HG03575 (cell line): Measurements from ENCODE around the gene NT5DC1.

Experiments
- ATAC-seq: cut with Tn5 transposase; IDR thresholded peaks from one replicate; pipeline ENCODE4 v1.9.1; 2021; ENCODE audit not compliant: unreplicated experiment, insufficient number of reproducible peaks, low FRiP score; ENCODE audit errors: extremely low read depth

NT5DC1 gene

DNA sequence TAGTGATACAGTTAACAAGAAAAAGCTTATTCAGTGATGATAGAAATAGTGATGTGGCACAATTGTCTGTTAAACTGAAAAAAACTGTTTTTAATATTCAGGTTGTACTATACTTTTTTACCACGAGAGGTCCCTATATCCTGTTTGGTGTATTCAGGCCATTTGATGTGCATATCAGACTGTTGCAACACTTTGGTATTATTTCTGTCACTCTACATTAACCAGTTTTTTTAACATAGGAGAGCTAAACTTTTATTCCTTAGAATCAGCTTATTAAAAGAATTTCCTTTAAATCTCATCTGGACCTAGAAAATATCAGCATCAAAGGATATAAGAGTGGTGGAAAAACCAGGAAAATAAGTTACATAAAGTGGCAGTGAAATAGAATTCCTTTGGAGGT, 116.4 kb downstream of the NT5DC1 start:
- ATAC-seq: no peak

DNA sequence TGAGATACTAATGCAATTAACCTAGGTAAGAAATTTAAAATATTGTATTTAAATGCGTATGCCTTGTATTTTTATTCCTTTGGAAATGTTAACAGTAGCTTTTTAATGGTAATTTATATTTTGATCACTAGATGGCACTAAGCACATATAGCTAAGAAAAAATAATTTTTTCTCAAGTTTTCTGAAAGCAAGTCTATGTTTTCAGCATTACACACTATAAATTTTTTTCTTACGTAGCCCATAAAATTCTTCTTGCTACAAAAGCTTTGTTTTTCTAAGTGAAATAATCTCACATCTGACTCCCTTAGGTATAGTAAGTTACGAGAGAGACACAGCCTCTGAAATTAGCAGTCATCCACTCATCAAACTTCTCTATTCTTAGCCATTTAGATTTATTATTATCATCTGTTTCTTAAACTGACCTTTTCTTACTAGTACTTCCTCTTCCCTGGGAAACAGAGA, 117.5 kb downstream of the NT5DC1 start:
- no peak for ATAC-seq

DNA sequence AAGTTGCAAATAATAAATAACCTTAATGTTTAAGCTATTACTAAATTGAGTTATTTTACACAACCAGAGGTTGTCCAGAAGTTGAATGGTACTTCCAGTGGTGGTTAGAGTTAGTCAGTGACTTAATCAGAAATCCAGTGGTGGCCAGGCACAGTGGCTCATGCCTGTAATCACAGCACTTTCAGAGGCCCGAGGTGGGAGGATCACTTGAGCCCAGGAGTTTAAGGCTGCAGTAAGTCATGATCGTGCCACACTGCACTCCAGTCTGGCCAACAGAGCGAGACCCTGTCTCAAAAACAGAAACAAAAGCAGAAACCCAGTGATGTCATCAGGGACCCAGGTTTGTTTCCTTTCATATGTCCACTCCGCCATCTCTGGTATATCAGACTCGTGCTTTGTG, 118.2 kb downstream of the NT5DC1 start:
- ATAC-seq: no peak

DNA sequence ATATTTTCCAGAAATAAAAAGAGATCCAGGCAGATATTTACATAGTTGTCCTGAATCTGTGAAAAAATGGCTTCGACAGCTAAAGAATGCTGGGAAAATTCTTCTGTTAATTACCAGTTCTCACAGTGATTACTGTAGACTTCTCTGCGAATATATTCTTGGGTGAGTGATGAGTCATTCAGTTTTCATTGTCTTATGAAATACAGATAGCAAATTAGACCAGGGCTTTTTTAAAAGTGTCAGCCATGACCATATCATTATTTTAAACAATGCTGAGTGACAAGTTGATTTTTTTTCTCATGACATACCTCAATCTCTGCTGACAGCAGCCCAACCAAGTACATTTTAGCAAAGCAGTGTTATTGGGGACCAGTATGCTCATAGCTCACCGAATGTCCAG, 120.4 kb downstream of the NT5DC1 start:
- no peak for ATAC-seq

DNA sequence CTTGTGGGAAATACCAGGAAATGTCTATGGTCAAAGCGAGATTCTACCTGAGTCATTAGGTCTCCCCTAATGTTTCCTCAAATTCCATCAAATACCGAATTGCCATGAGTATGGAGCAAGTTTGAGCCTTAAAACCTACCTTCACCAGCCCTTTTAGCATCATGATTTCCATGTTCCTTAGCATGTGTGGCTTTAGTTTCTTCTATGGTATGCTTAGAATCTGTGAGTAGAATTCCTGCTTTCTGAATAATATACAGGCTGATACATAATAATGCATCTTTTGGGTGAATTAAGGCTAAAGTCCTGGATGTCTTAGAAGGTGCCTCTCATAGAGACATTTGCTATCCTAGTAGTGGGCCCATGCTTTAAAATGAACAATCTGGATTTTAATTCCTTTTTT, 121.3 kb downstream of the NT5DC1 start:
- ATAC-seq: no peak

DNA sequence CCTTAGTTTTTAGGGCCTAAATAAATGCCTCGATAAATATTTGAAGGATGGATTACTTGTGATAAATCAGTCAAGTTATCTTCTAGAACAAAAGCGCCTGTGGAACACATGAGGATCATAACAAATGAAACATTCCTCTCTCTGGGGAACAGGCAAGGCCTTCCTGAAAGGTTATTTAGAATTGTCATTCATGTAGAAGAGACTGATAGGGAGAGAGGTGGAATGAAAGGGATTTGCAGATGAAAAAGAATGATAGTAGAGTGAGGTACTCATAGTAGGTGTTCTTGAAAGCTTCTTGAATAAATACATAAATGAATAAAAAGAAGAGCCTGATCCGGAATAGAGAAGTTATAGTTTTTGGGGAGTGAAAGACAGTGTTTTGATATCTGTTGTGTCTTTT, 122.7 kb downstream of the NT5DC1 start:
- ATAC-seq: no peak

DNA sequence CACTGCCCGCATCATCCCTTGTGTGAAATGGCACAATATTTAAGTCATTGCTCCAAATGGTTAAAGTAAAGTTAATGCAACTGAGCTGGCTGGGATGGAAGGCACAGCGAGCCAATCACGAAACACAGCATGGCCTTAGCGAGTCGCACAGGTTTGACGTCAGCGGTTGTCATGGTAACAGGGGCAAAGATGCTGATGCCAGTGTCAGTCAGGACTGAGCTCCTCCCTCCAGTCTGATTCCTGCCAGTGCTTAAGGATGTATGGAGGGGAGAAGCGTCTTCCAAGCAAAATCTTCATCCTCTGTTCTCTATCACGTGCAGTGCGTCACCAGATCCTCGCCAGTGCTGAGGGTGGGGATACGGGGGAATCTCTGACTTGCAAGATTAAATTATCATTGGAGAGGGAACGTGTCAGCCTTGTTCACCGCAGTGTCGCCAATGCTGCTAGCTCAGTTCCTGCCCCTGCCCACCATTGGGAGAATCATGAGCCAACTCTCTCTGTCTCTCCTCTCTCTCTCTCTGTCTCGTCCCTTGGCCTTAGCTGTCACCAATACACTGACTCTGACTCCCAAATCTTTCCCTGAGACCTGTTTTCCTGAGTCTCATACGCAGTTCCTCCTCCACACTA, 128.7 kb downstream of the NT5DC1 start:
- no peak for ATAC-seq

DNA sequence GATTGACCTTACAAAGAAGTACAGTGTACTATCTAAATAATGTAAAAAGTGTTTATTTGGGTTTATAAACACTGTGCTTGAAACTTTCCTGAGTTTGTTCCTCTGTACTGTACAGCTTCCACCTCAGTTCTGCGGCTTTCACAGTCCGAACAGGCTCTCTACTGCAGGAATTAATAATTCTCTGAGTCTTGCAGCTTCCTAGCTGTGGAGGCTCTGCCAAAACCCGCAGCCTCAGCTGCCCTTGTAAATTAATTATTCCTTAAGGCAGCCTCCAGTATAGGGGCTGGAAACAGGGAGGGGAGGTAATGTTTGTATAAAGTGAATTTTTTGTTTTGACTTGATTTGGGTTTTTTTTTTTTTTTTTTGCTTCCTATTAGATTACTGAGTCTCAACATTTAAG, 134.0 kb downstream of the NT5DC1 start:
- ATAC-seq: no peak

DNA sequence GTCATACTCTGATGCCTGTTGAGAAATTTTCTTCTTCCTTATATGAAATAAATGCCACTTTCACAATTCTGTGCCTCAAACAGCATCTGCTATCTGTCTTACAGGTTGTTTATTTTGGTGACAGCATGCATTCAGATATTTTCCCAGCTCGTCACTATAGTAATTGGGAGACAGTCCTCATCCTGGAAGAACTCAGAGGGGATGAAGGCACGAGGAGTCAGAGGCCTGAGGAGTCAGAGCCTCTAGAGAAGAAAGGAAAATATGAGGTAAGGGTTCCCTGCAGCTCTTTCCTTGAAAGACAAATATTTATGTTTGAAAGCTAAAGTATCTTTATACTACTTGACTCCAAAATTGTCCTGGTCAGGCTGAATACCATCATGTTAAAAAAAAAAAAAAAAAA, 137.4 kb downstream of the NT5DC1 start:
- ATAC-seq: no peak

DNA sequence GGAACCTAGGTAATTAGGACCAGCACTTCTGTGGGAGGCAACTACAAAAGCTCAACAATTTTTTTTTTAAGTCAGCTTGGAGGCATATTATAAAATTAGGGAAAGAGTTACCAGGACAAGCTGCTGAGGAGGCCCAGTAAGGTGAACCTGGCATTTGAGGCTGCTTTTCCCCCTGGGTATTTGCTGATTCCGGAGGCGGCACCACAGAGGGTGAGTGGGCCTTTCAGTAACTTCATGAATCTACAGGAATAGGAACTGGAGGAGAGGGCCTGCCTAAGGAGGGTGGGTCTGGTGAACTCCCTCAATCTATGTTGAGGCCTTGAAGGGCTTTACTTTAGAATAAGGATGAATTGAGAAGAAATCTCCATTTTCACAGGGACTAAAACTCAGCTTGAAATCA, 138.6 kb downstream of the NT5DC1 start:
- ATAC-seq: no peak

DNA sequence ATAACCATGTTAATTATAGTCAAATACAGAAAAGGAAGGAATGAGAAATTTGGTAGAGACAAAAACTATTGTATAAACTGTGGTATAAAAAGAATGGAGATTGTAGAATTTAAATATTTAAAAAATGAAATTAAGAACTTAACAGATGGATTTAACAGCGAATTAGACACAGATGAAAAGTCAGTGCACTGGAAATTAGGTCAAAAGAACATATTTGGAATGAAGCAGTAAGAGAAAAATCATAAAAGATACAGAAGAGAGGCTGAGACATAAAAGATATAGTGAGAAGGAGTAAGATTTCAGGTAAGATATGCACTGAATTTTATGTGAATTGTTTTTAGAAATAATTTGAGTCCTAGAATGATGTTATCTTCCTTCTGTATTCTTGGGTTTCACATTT, 139.2 kb downstream of the NT5DC1 start:
- ATAC-seq: no peak

DNA sequence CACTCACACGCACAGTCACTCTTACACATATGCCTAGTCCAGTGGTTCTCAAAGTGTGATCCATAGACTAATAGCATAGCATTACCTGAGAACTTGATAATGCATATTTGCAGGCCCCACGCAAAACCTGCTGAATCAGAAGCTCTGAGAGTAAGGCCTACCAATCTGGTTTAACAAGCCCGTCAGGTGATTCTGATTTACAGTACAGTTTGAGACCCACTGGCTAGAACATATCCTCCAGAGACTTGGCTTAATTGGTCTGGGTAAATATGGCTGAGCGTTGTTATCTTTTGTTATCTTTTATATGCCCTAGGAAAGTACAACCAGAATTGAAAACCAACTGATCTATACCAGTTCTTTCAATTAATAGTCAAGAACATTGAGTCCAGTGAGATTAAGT, 143.6 kb downstream of the NT5DC1 start:
- ATAC-seq: no peak

DNA sequence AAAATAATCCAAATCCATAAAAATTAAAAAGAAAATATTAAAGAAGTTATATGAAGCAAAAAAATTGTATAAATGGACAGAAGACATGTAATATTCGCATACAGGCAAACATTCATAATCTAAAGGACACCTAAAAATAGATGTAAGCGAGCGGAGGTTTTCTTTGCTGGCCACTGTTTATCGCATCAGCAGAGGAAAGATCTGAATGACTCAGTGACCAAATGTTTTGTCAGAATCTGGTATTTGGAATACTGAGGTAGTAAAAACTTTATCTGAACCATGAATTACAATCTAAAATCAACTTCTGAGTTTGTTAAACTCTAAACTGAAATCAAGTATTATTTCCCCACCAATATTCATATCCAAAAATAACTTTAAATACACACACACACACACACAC, 145.4 kb downstream of the NT5DC1 start:
- ATAC-seq: no peak

DNA sequence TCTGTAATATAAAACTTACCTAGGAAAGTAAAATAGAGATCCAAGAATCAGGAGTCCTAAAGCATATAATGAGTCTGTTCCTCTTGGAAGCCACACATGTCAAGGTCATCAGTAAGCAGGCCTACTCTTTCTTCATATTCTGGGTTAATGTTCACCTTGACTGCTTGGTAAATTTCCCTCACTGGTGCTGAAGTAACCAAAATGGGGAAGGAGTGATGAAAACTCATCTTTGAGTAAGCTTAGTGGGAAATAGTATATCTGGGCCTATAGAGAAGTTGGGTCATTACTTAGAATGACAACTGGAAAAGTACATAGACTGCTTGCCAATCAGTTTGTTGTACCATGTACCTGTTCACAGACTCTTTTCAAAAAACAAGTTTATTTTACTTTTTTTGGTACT, 146.6 kb downstream of the NT5DC1 start:
- no peak for ATAC-seq

DNA sequence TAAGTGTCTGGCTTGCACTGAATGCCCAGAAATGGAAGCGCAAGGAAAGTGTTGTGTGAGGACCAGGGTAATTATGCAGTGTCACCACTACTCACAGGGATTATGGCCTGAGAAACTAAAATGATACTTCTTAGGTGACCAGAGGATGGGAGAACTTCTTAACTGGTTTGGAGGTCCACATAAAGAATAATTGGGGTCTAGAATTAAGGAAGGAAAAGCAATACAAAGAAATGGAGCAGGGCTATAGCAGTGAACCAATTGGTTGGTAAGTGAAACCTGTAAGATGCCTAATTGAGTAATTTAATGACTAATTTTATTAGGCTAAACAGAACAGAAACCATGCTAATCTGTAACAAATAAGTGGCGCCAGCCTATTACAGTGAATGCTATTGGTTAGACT, 147.9 kb downstream of the NT5DC1 start:
- no peak for ATAC-seq

DNA sequence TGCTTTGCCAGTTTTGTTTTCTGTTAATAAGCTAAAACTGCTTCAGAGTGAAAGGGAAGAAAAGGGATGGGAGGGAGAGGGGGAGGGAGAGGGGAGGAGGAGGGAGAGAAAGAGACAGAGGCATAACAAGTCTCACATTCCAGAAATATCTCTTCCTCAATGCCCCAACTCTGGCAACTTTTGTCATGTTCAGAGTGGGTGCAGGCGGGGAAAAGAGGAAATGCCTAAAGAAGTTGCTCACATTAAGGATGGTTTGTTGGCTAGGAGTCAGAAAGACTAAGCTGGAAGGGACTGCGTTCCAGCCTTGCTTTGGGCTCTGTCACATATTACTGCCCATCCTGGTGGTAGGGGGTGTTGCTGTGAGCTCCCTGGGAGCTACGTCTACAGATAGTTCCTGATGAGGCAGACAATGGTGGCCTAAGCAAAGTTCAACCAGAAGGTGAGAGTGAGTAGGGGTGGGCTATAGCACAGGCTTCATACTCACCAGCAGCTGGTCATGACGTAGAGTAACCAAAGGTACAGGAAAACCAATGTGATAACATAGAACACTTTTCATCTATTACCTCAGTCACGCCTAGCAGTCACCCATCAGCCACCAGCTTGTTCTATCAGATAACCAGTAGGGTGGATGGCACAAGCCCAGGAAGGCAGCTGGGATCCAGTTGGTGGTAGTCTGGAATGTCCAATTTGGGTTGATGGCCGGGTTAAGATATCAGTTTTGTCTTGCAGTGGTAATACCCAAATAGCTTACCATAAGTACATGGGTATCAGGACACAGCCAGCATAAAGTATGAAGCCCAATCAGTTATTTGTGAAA, 151.1 kb downstream of the NT5DC1 start:
- ATAC-seq: no peak

DNA sequence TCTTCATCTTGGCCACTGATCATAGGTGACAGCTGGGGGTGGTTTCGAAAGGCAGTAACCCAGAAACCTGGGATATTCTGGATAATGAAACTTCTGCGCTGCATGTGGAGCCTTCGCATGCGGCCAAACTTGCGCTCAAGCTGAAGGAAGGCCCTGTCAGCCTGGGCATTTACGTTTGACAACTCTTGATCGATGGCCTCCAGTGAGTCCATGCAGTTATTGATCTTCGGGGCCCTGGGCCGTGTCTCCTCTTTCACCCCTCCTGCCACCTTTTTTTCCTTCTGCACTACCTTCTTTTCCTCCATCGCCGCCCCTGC, 152.5 kb downstream of the NT5DC1 start:
- ATAC-seq: no peak

DNA sequence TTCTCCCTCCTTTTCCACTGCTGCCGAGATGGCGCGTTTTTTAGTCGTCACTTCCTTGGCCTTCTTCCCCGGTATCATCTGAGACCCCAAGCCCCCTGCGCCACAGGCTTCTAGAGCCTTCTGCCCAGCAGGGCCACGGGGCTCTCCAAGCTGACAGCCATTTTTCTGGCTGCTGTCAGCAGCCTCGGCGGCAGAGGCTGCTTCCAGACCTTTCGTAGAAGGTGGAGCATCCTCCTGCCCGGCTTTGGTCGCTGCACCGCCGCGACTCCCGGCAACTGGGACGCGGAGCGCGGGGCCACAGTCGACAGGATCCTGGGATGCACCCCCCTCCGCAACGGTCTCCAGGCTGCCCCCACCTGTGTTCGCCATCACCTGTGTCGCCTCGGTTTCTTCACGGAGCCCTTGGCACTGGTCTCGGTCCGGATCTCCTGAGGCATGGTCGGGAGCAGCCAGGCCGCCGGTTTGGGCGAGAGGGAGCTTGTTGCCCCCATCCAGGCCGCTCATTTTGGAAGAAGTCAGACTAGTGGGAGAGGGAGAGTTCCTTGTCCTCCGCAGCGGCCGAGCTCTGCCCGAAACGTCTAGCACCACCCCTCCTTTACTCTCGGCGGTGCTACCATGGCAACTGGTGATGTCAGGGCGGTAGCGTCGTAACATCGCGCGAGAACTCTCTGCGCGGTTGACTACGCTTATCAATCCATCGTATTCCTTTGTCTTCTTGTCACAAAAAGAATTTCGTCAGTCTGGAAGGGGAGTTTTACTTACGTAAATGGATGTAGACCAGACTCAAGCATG, 153.0 kb downstream of the NT5DC1 start, which contains the start of gene TSPYL4:
Gene TSPYL4 (minus strand): TSS at position 571 of the 792 bp plus-strand sequence. CDS start 67 bp downstream, at position 504.
- ATAC-seq: peak; percentile 98

DNA sequence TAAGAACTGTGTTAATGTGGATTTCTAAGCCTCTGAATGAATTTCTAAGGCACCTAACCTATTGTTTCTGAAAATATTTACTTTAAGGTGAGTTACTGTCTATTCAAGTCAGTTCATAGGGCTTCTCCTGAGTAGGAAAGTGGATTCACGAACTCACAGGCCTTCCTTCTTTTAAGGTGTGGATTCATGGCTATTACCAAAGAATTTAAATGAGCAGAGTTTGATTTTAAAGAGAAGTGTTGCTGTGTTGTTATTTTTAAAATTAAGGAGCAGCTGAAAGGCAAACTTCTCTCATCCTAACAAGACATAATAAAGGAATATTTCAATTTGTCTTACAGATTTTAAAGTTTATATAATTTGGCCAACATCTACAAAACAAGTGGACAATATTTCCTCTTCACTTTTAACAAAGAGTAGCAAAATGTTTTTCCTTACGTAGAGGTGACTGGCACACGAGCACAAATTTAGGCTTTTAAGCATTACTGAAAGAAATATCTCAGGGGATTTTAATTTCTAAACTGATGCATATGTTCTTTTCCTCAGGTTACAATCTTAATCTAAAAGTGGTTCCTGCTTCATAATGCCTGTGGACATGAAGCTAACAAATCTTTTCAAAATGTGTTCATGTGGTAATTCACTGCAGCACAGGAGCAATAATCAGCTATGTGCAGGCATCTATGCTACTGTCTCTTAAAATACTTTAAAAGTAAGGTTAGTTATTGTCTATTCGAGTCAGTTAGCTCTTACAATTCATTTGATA, 153.8 kb downstream of the NT5DC1 start:
- ATAC-seq: peak; percentile 19
